ENCODE results near the gene AMBRA1.

GRCh38 chr11:46413760-46414465 is 179.9 kb downstream of the AMBRA1 start:
- TF ChIP-seq CTCF (IDR thresholded peaks at IDR 0.05) = no peak
- no peak for TF ChIP-seq POLR2A (IDR thresholded peaks at IDR 0.05)
